Lower lobe of right lung (tissue), 2 donors: Measurements from ENCODE around the gene LILRA5. TPM values are rescaled to one million over a fixed set of nuclear protein-coding genes. Genes with fewer than 3 reads are reported as not detected.

Experiments used
- ATAC-seq, 2 donors: fragments of 200-7000 bp; cut with Tn5 transposase; one replicate each; pipeline ENCODE4 v1.9.1; 2020 to 2022; ENCODE audit warnings: mild to moderate bottlenecking in 2 of 2, moderate library complexity in 2 of 2
- DNase-seq: peaks from one replicate; pipeline ENCODE4 v3.0.0-alpha.2; 2020
- H3K27ac ChIP-seq: fragments of 200-600 bp; one replicate; pipeline ENCODE4 v1.8.0; 2022
- H3K27me3 ChIP-seq: fragments of 200-600 bp; one replicate; pipeline ENCODE4 v1.8.0; 2022; ENCODE audit warnings: low read depth
- H3K36me3 ChIP-seq: fragments of 200-600 bp; one replicate; pipeline ENCODE4 v1.8.0; 2022; ENCODE audit warnings: mild to moderate bottlenecking
- H3K4me1 ChIP-seq: fragments of 200-600 bp; one replicate; pipeline ENCODE4 v1.8.0; 2022
- H3K4me3 ChIP-seq: fragments of 200-600 bp; one replicate; pipeline ENCODE4 v1.8.0; 2022; ENCODE audit warnings: mild to moderate bottlenecking
- H3K9me3 ChIP-seq: fragments of 200-600 bp; one replicate; pipeline ENCODE4 v1.8.0; 2022
- CTCF ChIP-seq: fragments of 200-600 bp; IDR thresholded peaks from one replicate; pipeline ENCODE4 v1.8.0; 2022; ENCODE audit warnings: antibody characterized with exemption, mild to moderate bottlenecking
- intact Hi-C: fragments of 100-400 bp; cut with DNase I; formaldehyde crosslinking; loops from one replicate; pipeline ENCODE4 v1.11.0; 2022
- microRNA-seq: library from miRNA; unstranded; fragments of <30 nt; microRNA quantifications from one replicate; pipeline ENCODE4 v1.2.0, GENCODE V29; 2020; ENCODE audit warnings: borderline number of aligned reads
- total RNA-seq: library from RNA; stranded (reverse); fragmentation: NEBNext Ultra II Directional; extraction: Animal tissue kit (Norgen Biotek cat#: 25700); gene quantifications from one replicate; pipeline ENCODE4 v1.2.1, GENCODE V29; 2021
- donor health status: DM: no; HTN: yes; CAD: no; lungs with severe emphysema.

LILRA5 gene
- total RNA-seq, 1 donor from 2014 or later: 21.9 TPM

GRCh38 chr19:54266133-54266532, 46.8 kb downstream of the LILRA5 start:
- Histone ChIP-seq H3K27ac (no peak overlapping the region), H3K4me1 (no peaks in the 10 kb centered on the region), H3K27me3 (no peaks in the 10 kb centered on the region), H3K36me3 (no peaks in the 10 kb centered on the region), H3K4me3 (no peak overlapping the region), H3K9me3 (no peaks in the 10 kb centered on the region)
- DNase-seq (peak; percentile 86), ATAC-seq (peak; percentile 87 to 89)
- peak; percentile 79 for TF ChIP-seq CTCF
- intact Hi-C loops: no loop called here

GRCh38 chr19:54262470-54262869, 50.5 kb downstream of the LILRA5 start:
- Histone ChIP-seq H3K27me3 (no peaks in the 10 kb centered on the region), H3K4me1 (no peaks in the 10 kb centered on the region), H3K9me3 (no peaks in the 10 kb centered on the region), H3K36me3 (no peaks in the 10 kb centered on the region), H3K27ac (no peak overlapping the region), H3K4me3 (no peak overlapping the region)
- intact Hi-C loops: no loop called here
- DNase-seq: no peak
- no peak for TF ChIP-seq CTCF
- no peak for ATAC-seq

- H3K27ac ChIP-seq: no peak overlapping the region
- no peak overlapping the region for H3K4me3 ChIP-seq
- no peak for TF ChIP-seq CTCF
- H3K4me1 ChIP-seq: no peaks in the 10 kb centered on the region
- intact Hi-C loops: no loop called here
- no peaks in the 10 kb centered on the region for H3K36me3 ChIP-seq
- DNase-seq: no peak
- no peak for ATAC-seq
- H3K9me3 ChIP-seq: no peaks in the 10 kb centered on the region
- peaks cover 4% of the 10 kb centered on the region for H3K27me3 ChIP-seq
Measured at GRCh38 chr19:54262066-54262465, 50.9 kb downstream of the LILRA5 start.

- no peaks in the 10 kb centered on the region for H3K4me1 ChIP-seq
- ATAC-seq (peak in 1 of 2 donors; percentile 15), DNase-seq (no peak)
- intact Hi-C loops: no loop called here
- H3K27ac ChIP-seq: no peak within 1 kb of the TSS
- no peaks in the 10 kb centered on the region for H3K9me3 ChIP-seq
- H3K4me3 ChIP-seq: peak within 1 kb of the TSS; percentile 21
- no peaks in the 10 kb centered on the region for H3K36me3 ChIP-seq
- TF ChIP-seq CTCF: no peak
- peaks cover 36% of the 10 kb centered on the region for H3K27me3 ChIP-seq
Measured at GRCh38 chr19:54257116-54257480, 55.9 kb downstream of the LILRA5 start, which contains the start of gene LILRB5. TSS of gene LILRB5 (minus strand) at chr19:54257273. CDS start at chr19:54257193, 80 bp downstream.

Small RNA genes within 50 kb of the gene (microRNA-seq; reads per million reads assigned to microRNA genes)
- gene MIR4752: not detected

Other genes starting within 250 kb of the LILRA5 start
- gene VSTM1, start 249.3 kb downstream of the LILRA5 start, total RNA-seq: 1.7 TPM
- not detected for gene TARM1, start 231.8 kb downstream of the LILRA5 start, total RNA-seq
- 77.8 TPM for gene OSCAR, start 212.4 kb downstream of the LILRA5 start, total RNA-seq
- 119 TPM for gene NDUFA3, start 210.3 kb downstream of the LILRA5 start, total RNA-seq
- gene TFPT, start 197.5 kb downstream of the LILRA5 start, total RNA-seq: 22.1 TPM
- gene PRPF31, start 197.4 kb downstream of the LILRA5 start, total RNA-seq: 43.5 TPM
- 44.6 TPM for gene CNOT3, start 175.4 kb downstream of the LILRA5 start, total RNA-seq
- gene LENG1, start 153.4 kb downstream of the LILRA5 start, total RNA-seq: 8.0 TPM
- gene TMC4, start 140.0 kb downstream of the LILRA5 start, total RNA-seq: 57.6 TPM
- 65.5 TPM for gene MBOAT7, start 123.6 kb downstream of the LILRA5 start, total RNA-seq
- 33.8 TPM for gene TSEN34, start 121.9 kb downstream of the LILRA5 start, total RNA-seq
- gene RPS9, start 112.3 kb downstream of the LILRA5 start, total RNA-seq: 1,086 TPM
- gene LILRB3, start 90.2 kb downstream of the LILRA5 start, total RNA-seq: 85.6 TPM
- 36.9 TPM for gene LILRA6, start 70.4 kb downstream of the LILRA5 start, total RNA-seq
- 16.0 TPM for gene LILRB5, start 55.9 kb downstream of the LILRA5 start, total RNA-seq
- gene LILRB2, start 32.1 kb downstream of the LILRA5 start, total RNA-seq: 26.1 TPM
- gene LILRA4, start 26.0 kb upstream of the LILRA5 start, total RNA-seq: 6.6 TPM
- gene LAIR1, start 51.8 kb upstream of the LILRA5 start, total RNA-seq: 176 TPM
- not detected for gene TTYH1, start 102.3 kb upstream of the LILRA5 start, total RNA-seq
- 183 TPM for gene LENG8, start 136.0 kb upstream of the LILRA5 start, total RNA-seq
- 7.3 TPM for gene LENG9, start 150.6 kb upstream of the LILRA5 start, total RNA-seq
- 25.5 TPM for gene CDC42EP5, start 160.1 kb upstream of the LILRA5 start, total RNA-seq
- gene LAIR2, start 189.7 kb upstream of the LILRA5 start, total RNA-seq: 0.95 TPM